Lower leg skin (tissue), 3 donors: Measurements from ENCODE around the gene SERTAD2.

Experiments used
- CTCF ChIP-seq, 3 donors: fragments of 450-650 bp; IDR thresholded peaks; one replicate each; pipeline ENCODE4 v1.5.1; 2016; ENCODE audit warnings: antibody characterized with exemption in 3 of 3, mild to moderate bottlenecking in 3 of 3, moderate library complexity in 2 of 3
- POLR2A ChIP-seq, 2 donors: fragments of 450-650 bp; IDR thresholded peaks; one replicate each; pipeline ENCODE4 v1.6.1; 2016 to 2017; ENCODE audit warnings: antibody characterized with exemption in 2 of 2, mild to moderate bottlenecking in 1 of 2, moderate library complexity in 1 of 2

- TF ChIP-seq CTCF (IDR thresholded peaks at IDR 0.05), result no peak
- TF ChIP-seq POLR2A (IDR thresholded peaks at IDR 0.05), result no peak
These were observed 46.1 kb downstream of the SERTAD2 start for GRCh38 chr2:64607381-64608304.
